NOMO-1 treated with DMSO at 0.1 percent for 48 hours (cell line): ENCODE results near the gene MYOG.
A peak's percentile ranks its signal among the peaks of the same experiment; 100 is the strongest.

Source experiments
- DNase-seq: peaks from one replicate; lab custom pipeline; 2025; ENCODE audit not compliant: unreplicated experiment; lab: John Stamatoyannopoulos, UW

The MYOG gene

GRCh38 chr1:203117611-203118575 lies 32.1 kb upstream of the MYOG start:
- DNase-seq: peak; percentile 36

GRCh38 chr1:203116091-203116820 lies 30.4 kb upstream of the MYOG start:
- no peak for DNase-seq

GRCh38 chr1:203114202-203114601 lies 28.4 kb upstream of the MYOG start:
- DNase-seq: no peak

- DNase-seq: no peak
These were observed 27.5 kb upstream of the MYOG start for GRCh38 chr1:203113308-203113707.

- DNase-seq: no peak
These were observed 26.7 kb upstream of the MYOG start for GRCh38 chr1:203112475-203112874.

- DNase-seq: peak; percentile 45
These were observed 19.1 kb upstream of the MYOG start for GRCh38 chr1:203104789-203105390.

GRCh38 chr1:203103829-203104495 lies 18.1 kb upstream of the MYOG start:
- no peak for DNase-seq

- no peak for DNase-seq
These were observed 17.4 kb upstream of the MYOG start for GRCh38 chr1:203103216-203103615.

GRCh38 chr1:203101813-203102634 lies 16.2 kb upstream of the MYOG start:
- peak; percentile 42 for DNase-seq

GRCh38 chr1:203100516-203100869 lies 14.7 kb upstream of the MYOG start:
- no peak for DNase-seq

GRCh38 chr1:203099805-203100515 lies 14.1 kb upstream of the MYOG start:
- no peak for DNase-seq

GRCh38 chr1:203098914-203099520 lies 13.2 kb upstream of the MYOG start:
- DNase-seq: no peak

- DNase-seq: no peak
These were observed 12.6 kb upstream of the MYOG start for GRCh38 chr1:203098445-203098844.

GRCh38 chr1:203097001-203097400 lies 11.2 kb upstream of the MYOG start:
- DNase-seq: no peak

GRCh38 chr1:203096566-203096965 lies 10.8 kb upstream of the MYOG start:
- no peak for DNase-seq

- DNase-seq: peak; percentile 14
These were observed 9.4 kb upstream of the MYOG start for GRCh38 chr1:203095061-203095690.

- DNase-seq: no peak
These were observed 8.1 kb upstream of the MYOG start for GRCh38 chr1:203093754-203094410.

GRCh38 chr1:203091761-203092330 lies 6.0 kb upstream of the MYOG start:
- no peak for DNase-seq
